ENCODE measurements around the gene COX7B. TPM values are rescaled to one million over a fixed set of nuclear protein-coding genes. Genes with fewer than 3 reads are reported as not detected.

The COX7B gene
- total and polyA plus RNA-seq, 2 of the 8 experiments (the other 6 are each of a cell fraction or from before 2014, with no cell fraction given) = 268 to 974 TPM

GRCh38 chrX:77894921-77895886 lies 4.1 kb upstream of the COX7B start, which contains the start of gene MAGT1 (continued):
- TF ChIP-seq TEAD4 (IDR thresholded peaks at IDR 0.05; ENCODE audit: low read depth, low read length) (no peak), RAD21 (IDR thresholded peaks at IDR 0.05 in 1 of 2, conservative IDR thresholded peaks at IDR 0.05 in 1 of 2; ENCODE audit: low read depth in 2 of 2, low read length in 2 of 2) (no peak), HDAC2 (IDR thresholded peaks at IDR 0.05; ENCODE audit: borderline replicate concordance in 1 of 2, low read depth in 2 of 2, low read length in 2 of 2) (no peak), FOSL1 (IDR thresholded peaks at IDR 0.05; ENCODE audit: insufficient read depth, low read depth, low read length) (no peak), JUN (IDR thresholded peaks at IDR 0.05; ENCODE audit: low read depth, low read length) (no peak), RBBP5 (IDR thresholded peaks at IDR 0.05; ENCODE audit: borderline replicate concordance, low read depth, low read length) (no peak), MAFK (IDR thresholded peaks at IDR 0.05; ENCODE audit: low read depth, low read length) (no peak), GABPA (IDR thresholded peaks at IDR 0.05; ENCODE audit: borderline replicate concordance, insufficient read depth, low read length) (no peak), POLR2AphosphoS5 (IDR thresholded peaks at IDR 0.05; ENCODE audit: low read depth, low read length) (peak; percentile 96), CREB1 (IDR thresholded peaks at IDR 0.05) (peak; percentile 87), BRCA1 (IDR thresholded peaks at IDR 0.05; ENCODE audit: low read depth, low read length) (no peak), TAF1 (IDR thresholded peaks at IDR 0.05; ENCODE audit: low read depth, low read length) (peak; percentile 93), KDM4A (IDR thresholded peaks at IDR 0.05; ENCODE audit: low read depth, low read length, severe bottlenecking) (no peak), ZNF274 (IDR thresholded peaks at IDR 0.05; ENCODE audit: borderline replicate concordance, extremely low read depth, low read length) (no peak), CTBP2 (IDR thresholded peaks at IDR 0.05; ENCODE audit: borderline replicate concordance, insufficient read depth, insufficient read length, low read length) (no peak), SRF (IDR thresholded peaks at IDR 0.05; ENCODE audit: low read depth, low read length) (no peak), POU5F1 (IDR thresholded peaks at IDR 0.05; ENCODE audit: low read depth, low read length) (no peak), BCL11A (IDR thresholded peaks at IDR 0.05; ENCODE audit: low read depth in 2 of 2, low read length in 2 of 2) (no peak), CBX8 (IDR thresholded peaks at IDR 0.05; ENCODE audit: borderline replicate concordance, low read depth, low read length) (no peak), CHD1 (IDR thresholded peaks at IDR 0.05; ENCODE audit: low read depth, low read length) (no peak), EZH2 (IDR thresholded peaks at IDR 0.05; ENCODE audit: low read depth, low read length, severe bottlenecking) (no peak)
- TF ChIP-seq, protein P1, sequence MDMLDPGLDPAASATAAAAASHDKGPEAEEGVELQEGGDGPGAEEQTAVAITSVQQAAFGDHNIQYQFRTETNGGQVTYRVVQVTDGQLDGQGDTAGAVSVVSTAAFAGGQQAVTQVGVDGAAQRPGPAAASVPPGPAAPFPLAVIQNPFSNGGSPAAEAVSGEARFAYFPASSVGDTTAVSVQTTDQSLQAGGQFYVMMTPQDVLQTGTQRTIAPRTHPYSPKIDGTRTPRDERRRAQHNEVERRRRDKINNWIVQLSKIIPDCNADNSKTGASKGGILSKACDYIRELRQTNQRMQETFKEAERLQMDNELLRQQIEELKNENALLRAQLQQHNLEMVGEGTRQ (IDR thresholded peaks at IDR 0.05; ENCODE audit: low read length) = no peak
